Sigmoid colon (tissue), 3 donors: Measurements from ENCODE around the gene VASH2.

Source experiments
- CTCF ChIP-seq, 4 experiments: fragments of 450-650 bp in 3 of 4; fragments of 200-600 bp in 1 of 4; IDR thresholded peaks; one replicate each; pipeline ENCODE4 v1.5.1; 2016 to 2019; ENCODE audit warnings: antibody characterized with exemption in 4 of 4, mild to moderate bottlenecking in 3 of 4, moderate library complexity in 2 of 4
- POLR2A ChIP-seq, 2 donors: fragments of 450-650 bp; IDR thresholded peaks; one replicate each; pipeline ENCODE4 v1.6.1; 2016; ENCODE audit warnings: antibody characterized with exemption in 2 of 2, mild to moderate bottlenecking in 2 of 2, moderate library complexity in 2 of 2

GRCh38 chr1:212920896-212921295 is 29.4 kb upstream of the VASH2 start:
- TF ChIP-seq CTCF (IDR thresholded peaks at IDR 0.05) = no peak
- no peak for TF ChIP-seq POLR2A (IDR thresholded peaks at IDR 0.05)
